ENCODE data around the gene CADPS2. TPM values are rescaled to one million over a fixed set of nuclear protein-coding genes. Genes with fewer than 3 reads are reported as not detected.

The CADPS2 gene
- total and polyA plus RNA-seq, 4 donors: 5.6 to 41.1 (median 11.0) TPM

DNA sequence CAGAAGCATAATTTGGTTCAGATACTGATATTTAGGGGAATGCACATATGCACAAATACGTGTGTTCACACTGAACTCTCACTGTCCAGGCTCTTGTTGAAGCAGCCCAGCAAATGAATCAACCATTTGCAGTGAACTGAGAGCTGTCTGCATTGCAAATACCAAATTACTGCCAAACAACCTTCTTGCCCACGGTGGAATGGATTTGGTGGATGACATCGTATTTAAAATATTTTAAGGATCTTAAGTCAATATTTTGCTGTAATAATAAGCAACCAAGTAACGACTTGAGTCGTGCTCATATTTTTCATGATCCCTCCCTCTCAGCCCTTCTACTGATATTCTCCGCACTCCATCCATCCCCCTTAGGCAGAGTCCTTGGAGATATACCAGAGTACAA is 473.8 kb downstream of the CADPS2 start:
- no peak overlapping the region for H3K9ac ChIP-seq (ENCODE audit: low read depth in 1 of 2, low read length in 2 of 2)
- TF ChIP-seq RXRA (IDR thresholded peaks at IDR 0.05): no peak
- no peak for TF ChIP-seq NR2F2 (IDR thresholded peaks at IDR 0.05)
- TF ChIP-seq, protein P1, sequence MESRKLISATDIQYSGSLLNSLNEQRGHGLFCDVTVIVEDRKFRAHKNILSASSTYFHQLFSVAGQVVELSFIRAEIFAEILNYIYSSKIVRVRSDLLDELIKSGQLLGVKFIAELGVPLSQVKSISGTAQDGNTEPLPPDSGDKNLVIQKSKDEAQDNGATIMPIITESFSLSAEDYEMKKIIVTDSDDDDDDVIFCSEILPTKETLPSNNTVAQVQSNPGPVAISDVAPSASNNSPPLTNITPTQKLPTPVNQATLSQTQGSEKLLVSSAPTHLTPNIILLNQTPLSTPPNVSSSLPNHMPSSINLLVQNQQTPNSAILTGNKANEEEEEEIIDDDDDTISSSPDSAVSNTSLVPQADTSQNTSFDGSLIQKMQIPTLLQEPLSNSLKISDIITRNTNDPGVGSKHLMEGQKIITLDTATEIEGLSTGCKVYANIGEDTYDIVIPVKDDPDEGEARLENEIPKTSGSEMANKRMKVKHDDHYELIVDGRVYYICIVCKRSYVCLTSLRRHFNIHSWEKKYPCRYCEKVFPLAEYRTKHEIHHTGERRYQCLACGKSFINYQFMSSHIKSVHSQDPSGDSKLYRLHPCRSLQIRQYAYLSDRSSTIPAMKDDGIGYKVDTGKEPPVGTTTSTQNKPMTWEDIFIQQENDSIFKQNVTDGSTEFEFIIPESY (IDR thresholded peaks at IDR 0.05): no peak
- no peak for TF ChIP-seq YY1 (IDR thresholded peaks at IDR 0.05)
- TF ChIP-seq ATF3 (IDR thresholded peaks at IDR 0.05): no peak
- TF ChIP-seq MAX (IDR thresholded peaks at IDR 0.05): no peak
- TF ChIP-seq SP1 (IDR thresholded peaks at IDR 0.05): no peak
- no peak for TF ChIP-seq EGR1 (IDR thresholded peaks at IDR 0.05; ENCODE audit: low read depth in 2 of 2)
- TF ChIP-seq GABPA (IDR thresholded peaks at IDR 0.05 in 1 of 2, conservative IDR thresholded peaks at IDR 0.05 in 1 of 2): no peak
- TF ChIP-seq FOXA1 (IDR thresholded peaks at IDR 0.05): no peak
- no peak for TF ChIP-seq HNF4A (conservative IDR thresholded peaks at IDR 0.05)
- TF ChIP-seq TAF1 (conservative IDR thresholded peaks at IDR 0.05): no peak
- TF ChIP-seq CTCF (IDR thresholded peaks at IDR 0.05; ENCODE audit: low read depth, low read length, missing input control): no peak
- TF ChIP-seq FOXA2 (IDR thresholded peaks at IDR 0.05): no peak
- no peak for TF ChIP-seq RAD21 (IDR thresholded peaks at IDR 0.05)
- TF ChIP-seq JUND (IDR thresholded peaks at IDR 0.05): no peak
- TF ChIP-seq, protein P2, sequence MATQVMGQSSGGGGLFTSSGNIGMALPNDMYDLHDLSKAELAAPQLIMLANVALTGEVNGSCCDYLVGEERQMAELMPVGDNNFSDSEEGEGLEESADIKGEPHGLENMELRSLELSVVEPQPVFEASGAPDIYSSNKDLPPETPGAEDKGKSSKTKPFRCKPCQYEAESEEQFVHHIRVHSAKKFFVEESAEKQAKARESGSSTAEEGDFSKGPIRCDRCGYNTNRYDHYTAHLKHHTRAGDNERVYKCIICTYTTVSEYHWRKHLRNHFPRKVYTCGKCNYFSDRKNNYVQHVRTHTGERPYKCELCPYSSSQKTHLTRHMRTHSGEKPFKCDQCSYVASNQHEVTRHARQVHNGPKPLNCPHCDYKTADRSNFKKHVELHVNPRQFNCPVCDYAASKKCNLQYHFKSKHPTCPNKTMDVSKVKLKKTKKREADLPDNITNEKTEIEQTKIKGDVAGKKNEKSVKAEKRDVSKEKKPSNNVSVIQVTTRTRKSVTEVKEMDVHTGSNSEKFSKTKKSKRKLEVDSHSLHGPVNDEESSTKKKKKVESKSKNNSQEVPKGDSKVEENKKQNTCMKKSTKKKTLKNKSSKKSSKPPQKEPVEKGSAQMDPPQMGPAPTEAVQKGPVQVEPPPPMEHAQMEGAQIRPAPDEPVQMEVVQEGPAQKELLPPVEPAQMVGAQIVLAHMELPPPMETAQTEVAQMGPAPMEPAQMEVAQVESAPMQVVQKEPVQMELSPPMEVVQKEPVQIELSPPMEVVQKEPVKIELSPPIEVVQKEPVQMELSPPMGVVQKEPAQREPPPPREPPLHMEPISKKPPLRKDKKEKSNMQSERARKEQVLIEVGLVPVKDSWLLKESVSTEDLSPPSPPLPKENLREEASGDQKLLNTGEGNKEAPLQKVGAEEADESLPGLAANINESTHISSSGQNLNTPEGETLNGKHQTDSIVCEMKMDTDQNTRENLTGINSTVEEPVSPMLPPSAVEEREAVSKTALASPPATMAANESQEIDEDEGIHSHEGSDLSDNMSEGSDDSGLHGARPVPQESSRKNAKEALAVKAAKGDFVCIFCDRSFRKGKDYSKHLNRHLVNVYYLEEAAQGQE (IDR thresholded peaks at IDR 0.05): no peak
- TF ChIP-seq HNF4G (IDR thresholded peaks at IDR 0.05): no peak
- no peak overlapping the region for H3K4me3 ChIP-seq (ENCODE audit: low read depth in 1 of 3, low read length in 3 of 3)
- DNase-seq (ENCODE audit: low spot score): no peak
- H3K27ac ChIP-seq (ENCODE audit: low read depth in 1 of 2, low read length in 2 of 2): no peak overlapping the region
- WGBS: 91% methylated on average over 6 of the region's 6 CpGs
- H3K36me3 ChIP-seq (ENCODE audit: control insufficient read depth in 4 of 4, insufficient read depth in 3 of 4, low read depth in 1 of 4, low read length in 3 of 4): peaks cover 0 to 3% (median 0%) of the 10 kb centered on the region in 4 donors
- no peaks in the 10 kb centered on the region for H3K4me1 ChIP-seq (ENCODE audit: control insufficient read depth in 4 of 4, insufficient read depth in 4 of 4, low read length in 3 of 4)
- H3K9me3 ChIP-seq (ENCODE audit: control insufficient read depth in 4 of 4, low read length in 3 of 4): no peaks in the 10 kb centered on the region
- no peaks in the 10 kb centered on the region for H3K27me3 ChIP-seq (ENCODE audit: control insufficient read depth in 4 of 4, insufficient read depth in 4 of 4, low read length in 3 of 4)

Data from liver (tissue), 9 donors.